Common myeloid progenitor, CD34-positive (primary cell): ENCODE data around the gene OPCML.

Experiments used
- CTCF ChIA-PET: fragments of 350-600 bp; sonication (Branson Sonifier 250); formaldehyde crosslinking; loops from one replicate; lab custom pipeline; 2021; ENCODE audit warnings: antibody characterized with exemption; lab: Charles Lee
- POLR2A ChIA-PET: fragments of 350-600 bp; sonication (Branson Sonifier 250); formaldehyde crosslinking; loops from one replicate; lab custom pipeline; 2021; ENCODE audit warnings: antibody characterized with exemption; lab: Charles Lee
- DNase-seq, 3 donors: peaks; one replicate each; pipeline versions ENCODE4 v3.0.0 to v3.0.0-alpha.2; 2013
- H3K27ac ChIP-seq, 2 experiments: 1 replicate in 1 of 2; 2 replicates in 1 of 2; pipeline ENCODE4 v1.7.0; 2013; ENCODE audit warnings: inconsistent platforms in 2 of 2, low read length in 2 of 2, mild to moderate bottlenecking in 2 of 2, low read depth in 1 of 2, moderate library complexity in 1 of 2; ENCODE audit not compliant: severe bottlenecking in 2 of 2, insufficient read depth in 1 of 2, poor library complexity in 1 of 2
- H3K27me3 ChIP-seq, 5 experiments: replicated peaks in 2 of 5; 1 replicate in 3 of 5; 2 replicates in 2 of 5; pipeline versions ENCODE4 v1.6.1 to v1.7.0; 2013; ENCODE audit warnings: low read length in 4 of 5, mild to moderate bottlenecking in 2 of 5, moderate library complexity in 2 of 5, inconsistent platforms in 1 of 5; ENCODE audit not compliant: insufficient read depth in 5 of 5, control insufficient read depth in 4 of 5
- H3K36me3 ChIP-seq, 4 experiments: 1 replicate in 2 of 4; 2 replicates in 2 of 4; pipeline versions ENCODE4 v1.6.1 to v1.7.0; 2013; ENCODE audit warnings: low read length in 3 of 4, control low read depth in 1 of 4, mild to moderate bottlenecking in 1 of 4; ENCODE audit not compliant: control insufficient read depth in 4 of 4, insufficient read depth in 4 of 4
- H3K4me1 ChIP-seq, 4 experiments: 1 replicate in 3 of 4; 2 replicates in 1 of 4; pipeline versions ENCODE4 v1.6.1 to v1.7.1; 2013; ENCODE audit warnings: low read length in 3 of 4, mild to moderate bottlenecking in 3 of 4, control low read depth in 1 of 4, inconsistent platforms in 1 of 4, moderate library complexity in 1 of 4; ENCODE audit not compliant: control insufficient read depth in 4 of 4, insufficient read depth in 4 of 4; ENCODE audit errors: control extremely low read depth in 1 of 4
- H3K4me3 ChIP-seq, 7 experiments: 1 replicate in 4 of 7; 2 replicates in 3 of 7; pipeline versions ENCODE4 v1.5.1 to v1.7.0; 2013; ENCODE audit warnings: mild to moderate bottlenecking in 7 of 7, low read length in 6 of 7, moderate library complexity in 6 of 7, inconsistent platforms in 2 of 7, low read depth in 2 of 7, control low read depth in 1 of 7; ENCODE audit not compliant: insufficient read depth in 4 of 7, control insufficient read depth in 1 of 7; ENCODE audit errors: extremely low read depth in 1 of 7
- H3K9me3 ChIP-seq, 5 experiments: 1 replicate in 4 of 5; 2 replicates in 1 of 5; pipeline versions ENCODE4 v1.6.1 to v1.7.1; 2013; ENCODE audit warnings: low read length in 4 of 5, mild to moderate bottlenecking in 2 of 5, inconsistent platforms in 1 of 5, low read depth in 1 of 5, moderate library complexity in 1 of 5; ENCODE audit not compliant: control insufficient read depth in 4 of 5, insufficient read depth in 2 of 5; ENCODE audit errors: control extremely low read depth in 1 of 5
- WGBS: methylation state at CpG from one replicate; pipeline ENCODE4 v1.1.5; 2013; ENCODE audit not compliant: insufficient coverage; 5-methylcytosine and 5-hydroxymethylcytosine counted together

OPCML gene

GRCh38 chr11:132994966-132995365, 537.3 kb downstream of the OPCML start:
- Histone ChIP-seq H3K4me3 (no peak overlapping the region), H3K9me3 (no peaks in the 10 kb centered on the region), H3K4me1 (no peaks in the 10 kb centered on the region), H3K27ac (no peak overlapping the region), H3K27me3 (peaks cover 10 to 38% (median 21%) of the 10 kb centered on the region in 5 experiments), H3K36me3 (no peaks in the 10 kb centered on the region)
- ChIA-PET CTCF (no interaction called here), POLR2A (no interaction called here)
- DNase-seq = no peak
- 79% methylated on average over 4 of the region's 6 CpGs for WGBS

- no peak overlapping the region for H3K27ac ChIP-seq
- peaks cover 10 to 40% (median 21%) of the 10 kb centered on the region in 5 experiments for H3K27me3 ChIP-seq
- no peaks in the 10 kb centered on the region for H3K9me3 ChIP-seq
- ChIA-PET POLR2A (no interaction called here), CTCF (no interaction called here)
- H3K4me1 ChIP-seq = no peaks in the 10 kb centered on the region
- no peak overlapping the region for H3K4me3 ChIP-seq
- no peaks in the 10 kb centered on the region for H3K36me3 ChIP-seq
- DNase-seq = no peak
- 4% methylated on average over 26 of the region's 32 CpGs for WGBS
Observed at GRCh38 chr11:132993991-132994502, 538.3 kb downstream of the OPCML start.

- ChIA-PET CTCF (no interaction called here), POLR2A (no interaction called here)
- 67% methylated on average over 11 of the region's 15 CpGs for WGBS
- Histone ChIP-seq H3K4me1 (no peaks in the 10 kb centered on the region), H3K4me3 (no peak overlapping the region), H3K9me3 (no peaks in the 10 kb centered on the region), H3K27ac (no peak overlapping the region), H3K36me3 (no peaks in the 10 kb centered on the region), H3K27me3 (peaks cover 10 to 40% (median 21%) of the 10 kb centered on the region in 5 experiments)
- DNase-seq = no peak
Observed at GRCh38 chr11:132992838-132993631, 539.3 kb downstream of the OPCML start.

- Histone ChIP-seq H3K27me3 (peaks cover 0 to 18% (median 9%) of the 10 kb centered on the region in 5 experiments), H3K9me3 (no peaks in the 10 kb centered on the region), H3K4me3 (no peak overlapping the region), H3K27ac (no peak overlapping the region), H3K36me3 (no peaks in the 10 kb centered on the region), H3K4me1 (no peaks in the 10 kb centered on the region)
- ChIA-PET CTCF (no interaction called here), POLR2A (no interaction called here)
- DNase-seq = no peak
- WGBS = 95% methylated on average over 4 of the region's 5 CpGs
Observed at GRCh38 chr11:132988411-132988810, 543.9 kb downstream of the OPCML start.

GRCh38 chr11:132987936-132988335, 544.4 kb downstream of the OPCML start:
- no peak overlapping the region for H3K27ac ChIP-seq
- DNase-seq = no peak
- POLR2A ChIA-PET = no interaction called here
- no peaks in the 10 kb centered on the region for H3K9me3 ChIP-seq
- CTCF ChIA-PET = no interaction called here
- H3K36me3 ChIP-seq = no peaks in the 10 kb centered on the region
- peaks cover 0 to 13% (median 8%) of the 10 kb centered on the region in 5 experiments for H3K27me3 ChIP-seq
- H3K4me1 ChIP-seq = no peaks in the 10 kb centered on the region
- 57% methylated on average over 1 of the region's 2 CpGs for WGBS
- no peak overlapping the region for H3K4me3 ChIP-seq

- POLR2A ChIA-PET = no interaction called here
- Histone ChIP-seq H3K4me1 (no peaks in the 10 kb centered on the region), H3K4me3 (no peak overlapping the region), H3K9me3 (no peaks in the 10 kb centered on the region), H3K27ac (no peak overlapping the region), H3K36me3 (no peaks in the 10 kb centered on the region), H3K27me3 (peaks cover 0 to 2% (median 0%) of the 10 kb centered on the region in 5 experiments)
- CTCF ChIA-PET = no interaction called here
- WGBS = no CpG with 5 or more reads among the region's 1 CpG
- DNase-seq = no peak
Observed at GRCh38 chr11:132983641-132983978, 548.7 kb downstream of the OPCML start.

GRCh38 chr11:132982772-132983640, 549.3 kb downstream of the OPCML start:
- no peaks in the 10 kb centered on the region for H3K4me1 ChIP-seq
- 87% methylated on average over 7 of the region's 7 CpGs for WGBS
- CTCF ChIA-PET = no interaction called here

More at GRCh38 chr11:132982772-132983640, 549.3 kb downstream of the OPCML start:
- no peaks in the 10 kb centered on the region for H3K36me3 ChIP-seq
- H3K9me3 ChIP-seq = no peaks in the 10 kb centered on the region
- H3K4me3 ChIP-seq = no peak overlapping the region
- POLR2A ChIA-PET = no interaction called here
- H3K27me3 ChIP-seq = peaks cover 0 to 2% (median 0%) of the 10 kb centered on the region in 5 experiments
- no peak for DNase-seq
- H3K27ac ChIP-seq = no peak overlapping the region
